Fibroblast of lung (primary cell): ENCODE measurements around the gene FAM13A. TPM values are rescaled to one million over a fixed set of nuclear protein-coding genes. Genes with fewer than 3 reads are reported as not detected.

Source experiments
- DNase-seq, 2 donors: peaks; one replicate each; pipeline versions ENCODE4 v3.0.0 to v3.0.0-alpha.2; 2010; ENCODE audit warnings: low read depth in 2 of 2
- H2AFZ ChIP-seq: 2 replicates; pipeline ENCODE4 v1.5.1; 2012; ENCODE audit warnings: low read length, control low read depth, inconsistent platforms
- H3K27ac ChIP-seq: 2 replicates; pipeline ENCODE4 v1.5.1; 2011; ENCODE audit warnings: low read length, control low read depth; ENCODE audit not compliant: insufficient read depth
- H3K27me3 ChIP-seq: 2 replicates; pipeline ENCODE4 v1.5.1; 2011; ENCODE audit warnings: mild to moderate bottlenecking, low read length; ENCODE audit not compliant: control insufficient read depth, insufficient read depth
- H3K36me3 ChIP-seq: 2 replicates; pipeline ENCODE4 v1.5.1; 2011; ENCODE audit warnings: low read length; ENCODE audit not compliant: control insufficient read depth, insufficient read depth
- H3K4me1 ChIP-seq: 2 replicates; pipeline ENCODE4 v1.5.1; 2011; ENCODE audit warnings: low read length; ENCODE audit not compliant: control insufficient read depth, insufficient read depth; ENCODE audit errors: extremely low read depth
- H3K4me2 ChIP-seq: 2 replicates; pipeline ENCODE4 v1.5.1; 2011; ENCODE audit warnings: low read length, control low read depth; ENCODE audit not compliant: insufficient read depth; ENCODE audit errors: extremely low read depth
- H3K4me3 ChIP-seq, 4 experiments: fragments of 200-600 bp in 1 of 4; sonication (generic) in 1 of 4; replicated peaks in 1 of 4; 2 replicates each; pipeline ENCODE4 v1.5.1; 2011 to 2016; ENCODE audit warnings: low read length in 4 of 4, low read depth in 3 of 4, mild to moderate bottlenecking in 3 of 4, control low read depth in 2 of 4, inconsistent platforms in 1 of 4, mixed read lengths in 1 of 4; ENCODE audit not compliant: insufficient read depth in 1 of 4; ENCODE audit errors: control extremely low read depth in 1 of 4
- H3K79me2 ChIP-seq: 2 replicates; pipeline ENCODE4 v1.5.1; 2012; ENCODE audit warnings: mild to moderate bottlenecking, low read length, inconsistent platforms; ENCODE audit not compliant: control insufficient read depth, insufficient read depth
- H3K9ac ChIP-seq: 2 replicates; pipeline ENCODE4 v1.5.1; 2011; ENCODE audit warnings: mild to moderate bottlenecking, low read length, control low read depth; ENCODE audit not compliant: insufficient read depth
- H3K9me3 ChIP-seq: 2 replicates; pipeline ENCODE4 v1.5.1; 2012; ENCODE audit warnings: low read depth, low read length; ENCODE audit not compliant: control insufficient read depth, insufficient read depth
- H4K20me1 ChIP-seq: 2 replicates; pipeline ENCODE4 v1.5.1; 2011; ENCODE audit warnings: low read length; ENCODE audit not compliant: control insufficient read depth, insufficient read depth; ENCODE audit errors: extremely low read depth
- CTCF ChIP-seq, 2 donors: IDR thresholded peaks in 1 of 2; conservative IDR thresholded peaks in 1 of 2; 1 replicate in 1 of 2; 2 replicates in 1 of 2; pipeline ENCODE4 v1.5.1; 2011 to 2012; ENCODE audit warnings: low read length in 2 of 2, control low read depth in 1 of 2, inconsistent platforms in 1 of 2, low read depth in 1 of 2, mild to moderate bottlenecking in 1 of 2
- EZH2 ChIP-seq: IDR thresholded peaks from 2 replicates; pipeline ENCODE4 v1.5.1; 2012; ENCODE audit warnings: low read length, control low read depth, mild to moderate bottlenecking; ENCODE audit errors: missing control alignments
- polyA plus RNA-seq, 2 donors: library from polyadenylated mRNA; depleted of rRNA in 1 of 2; stranded (reverse) in 1 of 2; unstranded in 1 of 2; fragments of >200 nt; gene quantifications; 2 replicates each; pipeline ENCODE4 v1.2.1, GENCODE V29; 2011 to 2012; ENCODE audit warnings: missing spikeins in 1 of 2
- total RNA-seq: library from RNA; depleted of rRNA; stranded (reverse); fragments of >200 nt; gene quantifications from 2 replicates; pipeline ENCODE4 v1.2.1, GENCODE V29; 2014

The FAM13A gene
- total and polyA plus RNA-seq, 2 donors (not counting 1 experiment from before 2014, with no cell fraction given) = 14.3 to 23.9 TPM

- Histone ChIP-seq H3K36me3 (no peaks in the 10 kb centered on the region), H2AFZ (no peak overlapping the region), H3K4me2 (no peak overlapping the region), H3K79me2 (no peaks in the 10 kb centered on the region), H3K9ac (no peak overlapping the region), H3K4me1 (no peaks in the 10 kb centered on the region), H3K27me3 (no peaks in the 10 kb centered on the region), H3K9me3 (no peaks in the 10 kb centered on the region), H3K27ac (no peak overlapping the region), H4K20me1 (no peaks in the 10 kb centered on the region), H3K4me3 (no peak overlapping the region)
- TF ChIP-seq CTCF (conservative IDR thresholded peaks at IDR 0.05 in 1 of 2, IDR thresholded peaks at IDR 0.05 in 1 of 2; ENCODE audit: low read depth in 1 of 2, low read length in 2 of 2) (no peak), EZH2 (no peak)
- DNase-seq = no peak
Observed at GRCh38 chr4:88999392-88999930, 57.5 kb downstream of the FAM13A start.

GRCh38 chr4:88998891-88999290 is 58.1 kb downstream of the FAM13A start:
- Histone ChIP-seq H3K27ac (no peak overlapping the region), H3K4me3 (no peak overlapping the region)
- TF ChIP-seq EZH2 = no peak
- TF ChIP-seq CTCF (conservative IDR thresholded peaks at IDR 0.05 in 1 of 2, IDR thresholded peaks at IDR 0.05 in 1 of 2; ENCODE audit: low read depth in 1 of 2, low read length in 2 of 2) = no peak

DNA sequence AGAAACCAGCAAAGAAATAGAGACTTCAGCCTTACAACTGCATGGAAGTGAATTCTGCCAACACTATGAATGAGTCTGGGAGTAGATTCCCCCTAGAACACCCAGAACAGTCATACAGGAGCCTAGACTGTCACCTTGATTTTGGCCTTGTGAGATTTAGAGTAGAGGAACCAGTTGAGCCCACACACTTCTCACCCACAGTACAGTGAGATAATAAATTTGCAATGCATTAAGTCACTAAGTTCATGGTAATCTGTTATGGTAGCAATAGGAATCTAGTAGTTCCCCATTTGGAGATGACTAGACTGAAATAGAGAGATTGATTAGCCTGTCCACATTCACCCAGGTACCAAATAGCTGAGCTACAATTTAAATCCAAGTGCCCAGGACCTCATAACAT is 59.0 kb downstream of the FAM13A start:
- H4K20me1 ChIP-seq = no peaks in the 10 kb centered on the region
- no peak overlapping the region for H2AFZ ChIP-seq
- H3K4me2 ChIP-seq = no peak overlapping the region
- no peaks in the 10 kb centered on the region for H3K27me3 ChIP-seq
- no peaks in the 10 kb centered on the region for H3K4me1 ChIP-seq
- TF ChIP-seq EZH2 (no peak), CTCF (conservative IDR thresholded peaks at IDR 0.05 in 1 of 2, IDR thresholded peaks at IDR 0.05 in 1 of 2; ENCODE audit: low read depth in 1 of 2, low read length in 2 of 2) (no peak)
- H3K9me3 ChIP-seq = no peaks in the 10 kb centered on the region
- no peak overlapping the region for H3K4me3 ChIP-seq
- DNase-seq = no peak
- H3K9ac ChIP-seq = no peak overlapping the region
- H3K27ac ChIP-seq = no peak overlapping the region
- H3K36me3 ChIP-seq = no peaks in the 10 kb centered on the region
- H3K79me2 ChIP-seq = no peaks in the 10 kb centered on the region

More at GRCh38 chr4:88998891-88999290, 58.1 kb downstream of the FAM13A start:
- no peaks in the 10 kb centered on the region for H3K9me3 ChIP-seq
- H4K20me1 ChIP-seq = no peaks in the 10 kb centered on the region
- H3K79me2 ChIP-seq = no peaks in the 10 kb centered on the region
- H3K9ac ChIP-seq = no peak overlapping the region
- no peaks in the 10 kb centered on the region for H3K36me3 ChIP-seq
- no peaks in the 10 kb centered on the region for H3K27me3 ChIP-seq
- no peak overlapping the region for H3K4me2 ChIP-seq
- H2AFZ ChIP-seq = no peak overlapping the region
- H3K4me1 ChIP-seq = no peaks in the 10 kb centered on the region
- no peak for DNase-seq
